DOHH2 (cell line): ENCODE data around the gene GJC2.

Experiments used
- H3F3A ChIP-seq: fragments of 200-600 bp; sonication (generic), shearing (Covaris generic); 2 replicates; pipeline ENCODE4 v1.6.0; 2016; ENCODE audit warnings: antibody characterized with exemption, mild to moderate bottlenecking; ENCODE audit not compliant: control insufficient read depth, insufficient read depth
- H3K27ac ChIP-seq: fragments of 200-600 bp; sonication (generic); 2 replicates; pipeline ENCODE4 v1.5.1; 2014; ENCODE audit warnings: low read depth, mild to moderate bottlenecking, low read length, moderate library complexity
- H3K27me3 ChIP-seq: fragments of 200-600 bp; sonication (generic); 2 replicates; pipeline ENCODE4 v1.6.1; 2014; ENCODE audit warnings: mild to moderate bottlenecking, low read length, mixed read lengths; ENCODE audit not compliant: control insufficient read depth
- H3K36me3 ChIP-seq: fragments of 200-600 bp; sonication (generic); 2 replicates; pipeline ENCODE4 v1.6.1; 2014; ENCODE audit warnings: mild to moderate bottlenecking, low read length, moderate library complexity, mixed read lengths; ENCODE audit not compliant: control insufficient read depth
- H3K4me1 ChIP-seq: fragments of 200-600 bp; sonication (generic); 2 replicates; pipeline ENCODE4 v1.6.1; 2014; ENCODE audit warnings: mild to moderate bottlenecking, low read length, mixed read lengths; ENCODE audit not compliant: control insufficient read depth
- H3K4me2 ChIP-seq: fragments of 200-600 bp; sonication (generic); 2 replicates; pipeline ENCODE4 v1.6.0; 2014; ENCODE audit warnings: mild to moderate bottlenecking, low read length, moderate library complexity
- H3K4me3 ChIP-seq: fragments of 200-600 bp; sonication (generic); 2 replicates; pipeline ENCODE4 v1.5.1; 2014; ENCODE audit warnings: mild to moderate bottlenecking, low read length, mixed read lengths
- H3K79me2 ChIP-seq: fragments of 200-600 bp; sonication (generic); 2 replicates; pipeline ENCODE4 v1.6.1; 2014; ENCODE audit warnings: mild to moderate bottlenecking, low read length, mixed read lengths; ENCODE audit not compliant: control insufficient read depth
- H3K9me2 ChIP-seq: fragments of 200-600 bp; sonication (generic); replicated peaks from 2 replicates; pipeline ENCODE4 v1.6.1; 2014; ENCODE audit warnings: mild to moderate bottlenecking, low read length, mixed read lengths; ENCODE audit not compliant: control insufficient read depth
- H3K9me3 ChIP-seq: fragments of 200-600 bp; sonication (generic); 2 replicates; pipeline ENCODE4 v1.6.1; 2014; ENCODE audit warnings: antibody characterized with exemption, low read length, mixed read lengths; ENCODE audit not compliant: control insufficient read depth, insufficient read depth
- H4K20me1 ChIP-seq: fragments of 200-600 bp; sonication (generic); 2 replicates; pipeline ENCODE4 v1.6.0; 2014; ENCODE audit warnings: low read depth, mild to moderate bottlenecking, antibody characterized with exemption, low read length, moderate library complexity; ENCODE audit not compliant: control insufficient read depth, insufficient read depth
- CTCF ChIP-seq: fragments of 200-600 bp; sonication (generic); IDR thresholded peaks from one replicate; pipeline ENCODE4 v1.5.1; 2014; ENCODE audit warnings: antibody characterized with exemption, mild to moderate bottlenecking, low read depth, low read length; ENCODE audit not compliant: poor library complexity, severe bottlenecking
- EZH2phosphoT487 ChIP-seq: fragments of 200-600 bp; sonication (generic); IDR thresholded peaks from 2 replicates; pipeline ENCODE4 v1.6.1; 2017; ENCODE audit warnings: borderline replicate concordance, mild to moderate bottlenecking, antibody characterized with exemption, low read length, moderate library complexity, mixed read lengths

GJC2 gene

DNA sequence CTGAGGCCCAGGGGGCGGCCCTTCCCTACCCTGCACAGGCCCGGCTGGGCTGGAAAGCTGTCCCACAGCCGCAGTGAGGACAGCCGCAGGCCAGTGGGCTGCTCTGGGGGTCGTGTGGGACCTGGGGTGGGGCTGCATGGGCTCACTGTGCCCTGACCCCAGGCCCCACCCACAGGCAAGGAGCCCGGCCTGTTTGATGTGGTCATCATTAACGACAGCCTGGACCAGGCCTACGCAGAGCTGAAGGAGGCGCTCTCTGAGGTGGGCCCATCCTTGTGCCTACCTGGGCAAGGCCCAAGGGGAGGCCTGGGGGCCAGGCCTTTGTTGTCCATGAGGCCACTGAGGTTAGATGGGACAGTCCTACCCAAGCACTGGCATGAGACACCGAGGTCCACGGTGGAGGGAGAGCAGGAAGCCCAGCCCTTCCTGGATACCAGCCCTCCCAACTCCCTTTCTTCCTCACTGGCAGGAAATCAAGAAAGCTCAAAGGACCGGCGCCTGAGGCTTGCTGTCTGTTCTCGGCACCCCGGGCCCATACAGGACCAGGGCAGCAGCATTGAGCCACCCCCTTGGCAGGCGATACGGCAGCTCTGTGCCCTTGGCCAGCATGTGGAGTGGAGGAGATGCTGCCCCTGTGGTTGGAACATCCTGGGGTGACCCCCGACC, 1.4 kb upstream of the GJC2 start:
- H3K4me3 ChIP-seq, result no peak overlapping the region
- H3K27ac ChIP-seq, result no peak overlapping the region
- H3K9me2 ChIP-seq, result no peaks in the 10 kb centered on the region
- TF ChIP-seq CTCF, result no peak
- no peak for TF ChIP-seq EZH2phosphoT487
- H3K36me3 ChIP-seq, result peaks cover 4% of the 10 kb centered on the region
- peaks cover 12% of the 10 kb centered on the region for H3K4me1 ChIP-seq
- H3K4me2 ChIP-seq, result no peak overlapping the region
- H3K9me3 ChIP-seq, result no peaks in the 10 kb centered on the region
- no peaks in the 10 kb centered on the region for H3K27me3 ChIP-seq
- H3K79me2 ChIP-seq, result peaks cover 32% of the 10 kb centered on the region
- H3F3A ChIP-seq, result no peaks in the 10 kb centered on the region
- 0 out of 2 replicates have a peak, but pooled peaks cover 4% of the 10 kb centered on the region for H4K20me1 ChIP-seq

DNA sequence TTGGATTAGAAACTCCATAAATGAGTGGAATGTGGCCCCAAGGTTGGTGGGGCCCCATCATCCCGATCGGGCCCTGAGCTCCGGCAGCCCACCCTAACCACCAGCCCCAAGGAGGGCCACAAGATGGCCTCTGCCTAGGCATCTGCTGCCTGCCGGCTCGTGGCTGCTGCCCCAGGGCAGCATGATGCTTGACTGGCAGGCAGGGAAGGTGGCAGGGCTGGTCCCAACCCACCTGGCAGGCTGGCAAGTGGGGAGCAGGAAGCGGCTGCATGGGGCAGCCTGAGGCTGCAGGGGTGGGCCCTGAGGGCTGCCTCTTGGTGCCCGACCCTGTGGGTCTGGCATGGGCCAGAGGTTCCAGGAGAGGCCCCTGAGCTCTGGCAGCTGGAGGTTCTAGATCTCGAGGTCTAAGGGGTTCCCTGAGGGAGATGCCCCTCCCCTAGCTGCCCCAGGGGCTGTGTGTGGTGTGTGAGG, 760 bp upstream of the GJC2 start:
- Histone ChIP-seq H3K27me3 (no peaks in the 10 kb centered on the region), H3K4me1 (peaks cover 6% of the 10 kb centered on the region), H3K4me2 (no peak overlapping the region), H3K36me3 (peaks cover 4% of the 10 kb centered on the region), H3K9me3 (no peaks in the 10 kb centered on the region), H3K27ac (no peak overlapping the region), H3F3A (no peaks in the 10 kb centered on the region), H4K20me1 (0 out of 2 replicates have a peak, but pooled peaks cover under 1% of the 10 kb centered on the region), H3K9me2 (no peaks in the 10 kb centered on the region), H3K4me3 (no peak overlapping the region), H3K79me2 (peaks cover 25% of the 10 kb centered on the region)
- TF ChIP-seq EZH2phosphoT487 (no peak), CTCF (no peak)

- Histone ChIP-seq H3K9me3 (no peaks in the 10 kb centered on the region), H4K20me1 (no peaks in the 10 kb centered on the region), H3K36me3 (peaks cover 4% of the 10 kb centered on the region), H3K27ac (no peak overlapping the region), H3K79me2 (peaks cover 14% of the 10 kb centered on the region), H3F3A (no peaks in the 10 kb centered on the region), H3K27me3 (no peaks in the 10 kb centered on the region), H3K4me1 (no peaks in the 10 kb centered on the region), H3K9me2 (no peaks in the 10 kb centered on the region), H3K4me3 (no peak overlapping the region), H3K4me2 (no peak overlapping the region)
- TF ChIP-seq EZH2phosphoT487, result no peak
- no peak for TF ChIP-seq CTCF
Observed at GRCh38 chr1:228150120-228150460, 360 bp downstream of the GJC2 start.
